ENCODE results near the gene CASS4. TPM values are rescaled to one million over a fixed set of nuclear protein-coding genes. Genes with fewer than 3 reads are reported as not detected.
A peak's percentile ranks its signal among the peaks of the same experiment; 100 is the strongest.

Gene CASS4
- total and polyA plus RNA-seq, 4 donors, result 0.26 to 1.6 (median 1.1) TPM

DNA sequence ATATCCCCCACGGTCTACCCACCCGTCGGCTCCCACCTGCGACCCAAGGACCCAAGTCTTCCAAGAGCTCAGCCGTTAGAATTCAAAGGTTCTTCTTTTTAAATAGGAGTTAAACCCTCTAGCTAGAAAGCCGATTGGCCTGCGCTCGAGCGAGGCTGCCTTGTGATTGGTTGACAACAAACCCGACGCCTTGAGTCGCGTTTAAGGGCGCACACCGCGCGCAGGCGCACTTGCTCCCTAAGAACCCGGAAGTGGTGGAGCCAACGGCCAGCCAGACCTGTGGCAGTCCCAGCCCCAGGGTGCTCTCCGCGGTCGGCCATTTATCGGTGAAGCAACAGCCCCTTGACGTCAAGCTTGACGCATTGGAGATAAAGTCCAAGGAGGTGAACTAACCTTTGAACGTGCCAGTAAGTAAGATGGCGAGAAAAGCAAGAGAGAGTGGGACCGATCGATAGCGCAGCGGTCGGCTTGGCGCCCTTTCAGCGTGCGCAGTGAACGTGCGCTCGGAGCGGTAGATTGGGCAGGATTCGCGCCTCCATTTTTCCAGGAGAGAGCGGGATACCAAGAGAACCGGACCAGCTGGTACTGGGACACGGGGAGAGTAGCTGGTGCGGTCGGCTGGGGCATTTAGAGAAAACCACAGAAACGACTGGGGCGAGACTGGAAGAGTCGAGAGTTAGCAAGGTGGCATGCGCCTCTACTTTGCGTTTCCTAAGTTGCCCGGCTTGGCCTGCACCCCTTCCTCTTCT is 19.8 kb upstream of the CASS4 start, which contains the start of the genes AURKA and CSTF1:
TSS of gene AURKA (minus strand) at position 84 of the 749 bp plus-strand sequence. CDS start 4,018 bp downstream, outside the sequence.
TSS of gene CSTF1 (plus strand) at position 514 of the 749 bp plus-strand sequence. CDS start 2,908 bp downstream, outside the sequence.
- H3K27ac ChIP-seq (ENCODE audit: low read depth in 1 of 2, low read length in 2 of 2), result peak within 1 kb of the TSS; percentile 93 to 96
- TF ChIP-seq, protein P1, sequence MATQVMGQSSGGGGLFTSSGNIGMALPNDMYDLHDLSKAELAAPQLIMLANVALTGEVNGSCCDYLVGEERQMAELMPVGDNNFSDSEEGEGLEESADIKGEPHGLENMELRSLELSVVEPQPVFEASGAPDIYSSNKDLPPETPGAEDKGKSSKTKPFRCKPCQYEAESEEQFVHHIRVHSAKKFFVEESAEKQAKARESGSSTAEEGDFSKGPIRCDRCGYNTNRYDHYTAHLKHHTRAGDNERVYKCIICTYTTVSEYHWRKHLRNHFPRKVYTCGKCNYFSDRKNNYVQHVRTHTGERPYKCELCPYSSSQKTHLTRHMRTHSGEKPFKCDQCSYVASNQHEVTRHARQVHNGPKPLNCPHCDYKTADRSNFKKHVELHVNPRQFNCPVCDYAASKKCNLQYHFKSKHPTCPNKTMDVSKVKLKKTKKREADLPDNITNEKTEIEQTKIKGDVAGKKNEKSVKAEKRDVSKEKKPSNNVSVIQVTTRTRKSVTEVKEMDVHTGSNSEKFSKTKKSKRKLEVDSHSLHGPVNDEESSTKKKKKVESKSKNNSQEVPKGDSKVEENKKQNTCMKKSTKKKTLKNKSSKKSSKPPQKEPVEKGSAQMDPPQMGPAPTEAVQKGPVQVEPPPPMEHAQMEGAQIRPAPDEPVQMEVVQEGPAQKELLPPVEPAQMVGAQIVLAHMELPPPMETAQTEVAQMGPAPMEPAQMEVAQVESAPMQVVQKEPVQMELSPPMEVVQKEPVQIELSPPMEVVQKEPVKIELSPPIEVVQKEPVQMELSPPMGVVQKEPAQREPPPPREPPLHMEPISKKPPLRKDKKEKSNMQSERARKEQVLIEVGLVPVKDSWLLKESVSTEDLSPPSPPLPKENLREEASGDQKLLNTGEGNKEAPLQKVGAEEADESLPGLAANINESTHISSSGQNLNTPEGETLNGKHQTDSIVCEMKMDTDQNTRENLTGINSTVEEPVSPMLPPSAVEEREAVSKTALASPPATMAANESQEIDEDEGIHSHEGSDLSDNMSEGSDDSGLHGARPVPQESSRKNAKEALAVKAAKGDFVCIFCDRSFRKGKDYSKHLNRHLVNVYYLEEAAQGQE (IDR thresholded peaks at IDR 0.05), result peak; percentile 90
- TF ChIP-seq, protein P2, sequence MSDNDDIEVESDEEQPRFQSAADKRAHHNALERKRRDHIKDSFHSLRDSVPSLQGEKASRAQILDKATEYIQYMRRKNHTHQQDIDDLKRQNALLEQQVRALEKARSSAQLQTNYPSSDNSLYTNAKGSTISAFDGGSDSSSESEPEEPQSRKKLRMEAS (IDR thresholded peaks at IDR 0.05), result peak; percentile 87
- TF ChIP-seq SP1 (IDR thresholded peaks at IDR 0.05) (peak; percentile 92), FOXA1 (IDR thresholded peaks at IDR 0.05) (peak; percentile 65), NR2F2 (IDR thresholded peaks at IDR 0.05) (peak; percentile 97), GABPA (IDR thresholded peaks at IDR 0.05 in 1 of 2, conservative IDR thresholded peaks at IDR 0.05 in 1 of 2) (peak in 1 of 2 donors; percentile 86), YY1 (IDR thresholded peaks at IDR 0.05) (peak; percentile 100), FOXA2 (IDR thresholded peaks at IDR 0.05) (peak; percentile 43), EGR1 (IDR thresholded peaks at IDR 0.05; ENCODE audit: low read depth in 2 of 2) (peak; percentile 48 to 93), RAD21 (IDR thresholded peaks at IDR 0.05) (peak; percentile 50 to 58), JUND (IDR thresholded peaks at IDR 0.05) (peak; percentile 91 to 94), HNF4G (IDR thresholded peaks at IDR 0.05) (peak; percentile 94), RXRA (IDR thresholded peaks at IDR 0.05) (peak; percentile 89), TAF1 (conservative IDR thresholded peaks at IDR 0.05) (peak; percentile 34), HNF4A (conservative IDR thresholded peaks at IDR 0.05) (peak; percentile 95 to 96)
- TF ChIP-seq, protein P3, sequence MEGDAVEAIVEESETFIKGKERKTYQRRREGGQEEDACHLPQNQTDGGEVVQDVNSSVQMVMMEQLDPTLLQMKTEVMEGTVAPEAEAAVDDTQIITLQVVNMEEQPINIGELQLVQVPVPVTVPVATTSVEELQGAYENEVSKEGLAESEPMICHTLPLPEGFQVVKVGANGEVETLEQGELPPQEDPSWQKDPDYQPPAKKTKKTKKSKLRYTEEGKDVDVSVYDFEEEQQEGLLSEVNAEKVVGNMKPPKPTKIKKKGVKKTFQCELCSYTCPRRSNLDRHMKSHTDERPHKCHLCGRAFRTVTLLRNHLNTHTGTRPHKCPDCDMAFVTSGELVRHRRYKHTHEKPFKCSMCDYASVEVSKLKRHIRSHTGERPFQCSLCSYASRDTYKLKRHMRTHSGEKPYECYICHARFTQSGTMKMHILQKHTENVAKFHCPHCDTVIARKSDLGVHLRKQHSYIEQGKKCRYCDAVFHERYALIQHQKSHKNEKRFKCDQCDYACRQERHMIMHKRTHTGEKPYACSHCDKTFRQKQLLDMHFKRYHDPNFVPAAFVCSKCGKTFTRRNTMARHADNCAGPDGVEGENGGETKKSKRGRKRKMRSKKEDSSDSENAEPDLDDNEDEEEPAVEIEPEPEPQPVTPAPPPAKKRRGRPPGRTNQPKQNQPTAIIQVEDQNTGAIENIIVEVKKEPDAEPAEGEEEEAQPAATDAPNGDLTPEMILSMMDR (IDR thresholded peaks at IDR 0.05; ENCODE audit: low read depth, low read length, missing input control), result no peak
- TF ChIP-seq, protein P4, sequence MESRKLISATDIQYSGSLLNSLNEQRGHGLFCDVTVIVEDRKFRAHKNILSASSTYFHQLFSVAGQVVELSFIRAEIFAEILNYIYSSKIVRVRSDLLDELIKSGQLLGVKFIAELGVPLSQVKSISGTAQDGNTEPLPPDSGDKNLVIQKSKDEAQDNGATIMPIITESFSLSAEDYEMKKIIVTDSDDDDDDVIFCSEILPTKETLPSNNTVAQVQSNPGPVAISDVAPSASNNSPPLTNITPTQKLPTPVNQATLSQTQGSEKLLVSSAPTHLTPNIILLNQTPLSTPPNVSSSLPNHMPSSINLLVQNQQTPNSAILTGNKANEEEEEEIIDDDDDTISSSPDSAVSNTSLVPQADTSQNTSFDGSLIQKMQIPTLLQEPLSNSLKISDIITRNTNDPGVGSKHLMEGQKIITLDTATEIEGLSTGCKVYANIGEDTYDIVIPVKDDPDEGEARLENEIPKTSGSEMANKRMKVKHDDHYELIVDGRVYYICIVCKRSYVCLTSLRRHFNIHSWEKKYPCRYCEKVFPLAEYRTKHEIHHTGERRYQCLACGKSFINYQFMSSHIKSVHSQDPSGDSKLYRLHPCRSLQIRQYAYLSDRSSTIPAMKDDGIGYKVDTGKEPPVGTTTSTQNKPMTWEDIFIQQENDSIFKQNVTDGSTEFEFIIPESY (IDR thresholded peaks at IDR 0.05), result peak; percentile 95
- TF ChIP-seq, protein P5, sequence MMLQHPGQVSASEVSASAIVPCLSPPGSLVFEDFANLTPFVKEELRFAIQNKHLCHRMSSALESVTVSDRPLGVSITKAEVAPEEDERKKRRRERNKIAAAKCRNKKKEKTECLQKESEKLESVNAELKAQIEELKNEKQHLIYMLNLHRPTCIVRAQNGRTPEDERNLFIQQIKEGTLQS (IDR thresholded peaks at IDR 0.05), result peak; percentile 85
- H3K9ac ChIP-seq (ENCODE audit: low read depth in 1 of 2, low read length in 2 of 2), result peak within 1 kb of the TSS; percentile 90 to 93
- peak; percentile 99 for DNase-seq (ENCODE audit: low spot score)
- peaks cover 2 to 21% (median 16%) of the 10 kb centered on the region in 4 donors for H3K4me1 ChIP-seq (ENCODE audit: control insufficient read depth in 4 of 4, insufficient read depth in 4 of 4, low read length in 3 of 4)
- WGBS, result under 1% methylated on average over 53 of the region's 53 CpGs
- H3K27me3 ChIP-seq (ENCODE audit: control insufficient read depth in 4 of 4, insufficient read depth in 4 of 4, low read length in 3 of 4), result no peaks in the 10 kb centered on the region
- peaks cover 0 to 21% (median 16%) of the 10 kb centered on the region in 4 donors for H3K36me3 ChIP-seq (ENCODE audit: control insufficient read depth in 4 of 4, insufficient read depth in 3 of 4, low read depth in 1 of 4, low read length in 3 of 4)
- H3K4me3 ChIP-seq (ENCODE audit: low read depth in 1 of 3, low read length in 3 of 3), result peak within 1 kb of the TSS; percentile 56 to 99 (median 92)
- H3K9me3 ChIP-seq (ENCODE audit: control insufficient read depth in 4 of 4, low read length in 3 of 4), result no peaks in the 10 kb centered on the region
